Glutamatergic neuron (in vitro differentiated cells): ENCODE data around the gene ZBED3. TPM values are rescaled to one million over a fixed set of nuclear protein-coding genes. Genes with fewer than 3 reads are reported as not detected.

Source experiments
- DNase-seq: peaks from one replicate; pipeline ENCODE4 v3.0.0; 2022
- H3K27ac Mint-ChIP-seq: one replicate; pipeline ENCODE4 v1.8.0; 2020; ENCODE audit warnings: mild to moderate bottlenecking, mixed read lengths, inconsistent platforms; ENCODE audit not compliant: unreplicated experiment
- H3K27me3 Mint-ChIP-seq: one replicate; pipeline ENCODE4 v1.8.0; 2020; ENCODE audit warnings: mild to moderate bottlenecking, moderate library complexity, mixed read lengths, inconsistent platforms; ENCODE audit not compliant: unreplicated experiment
- H3K36me3 Mint-ChIP-seq: one replicate; pipeline ENCODE4 v1.8.0; 2020; ENCODE audit warnings: mild to moderate bottlenecking, mixed read lengths, inconsistent platforms; ENCODE audit not compliant: unreplicated experiment
- H3K4me1 Mint-ChIP-seq: one replicate; pipeline ENCODE4 v1.8.0; 2020; ENCODE audit warnings: mild to moderate bottlenecking, low read depth, mixed read lengths, inconsistent platforms; ENCODE audit not compliant: unreplicated experiment
- H3K4me3 Mint-ChIP-seq: one replicate; pipeline ENCODE4 v1.8.0; 2020; ENCODE audit warnings: mild to moderate bottlenecking, mixed read lengths, inconsistent platforms; ENCODE audit not compliant: unreplicated experiment
- H3K9me3 Mint-ChIP-seq: one replicate; pipeline ENCODE4 v1.8.0; 2020; ENCODE audit warnings: mild to moderate bottlenecking, moderate library complexity, mixed read lengths, inconsistent platforms; ENCODE audit not compliant: unreplicated experiment
- CTCF ChIP-seq: fragments of 200-600 bp; sonication (generic); IDR thresholded peaks from one replicate; pipeline ENCODE4 v1.5.0; 2021; ENCODE audit not compliant: partially characterized antibody, unreplicated experiment
- total RNA-seq: library from RNA; stranded (reverse); fragmentation: NEBNext Ultra II Directional; extraction: Animal tissue kit (Norgen Biotek cat#: 25700); gene quantifications from one replicate; pipeline ENCODE4 v1.2.1, GENCODE V29; 2021; ENCODE audit not compliant: unreplicated experiment

The ZBED3 gene
- total RNA-seq, 1 donor from 2014 or later, result 7.0 TPM

DNA sequence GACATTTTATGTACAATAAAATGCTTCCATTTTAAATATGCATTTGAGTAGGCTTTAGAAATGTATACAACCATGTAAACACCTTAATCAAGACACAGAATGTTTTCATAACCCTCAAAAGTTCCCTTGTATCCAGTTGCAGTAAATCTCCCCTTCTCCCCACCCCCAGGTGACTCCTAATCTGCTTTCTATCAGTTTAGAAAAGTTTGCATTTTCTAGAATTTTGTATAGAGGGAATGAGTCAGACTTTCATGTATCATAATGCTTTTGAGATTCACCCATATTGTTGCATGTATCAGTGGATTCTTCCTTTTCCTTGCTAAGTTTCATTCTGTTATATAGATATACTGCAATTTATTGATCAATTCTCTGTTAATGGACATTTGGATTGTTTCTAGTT, 17.7 kb upstream of the ZBED3 start:
- no peak for TF ChIP-seq CTCF

DNA sequence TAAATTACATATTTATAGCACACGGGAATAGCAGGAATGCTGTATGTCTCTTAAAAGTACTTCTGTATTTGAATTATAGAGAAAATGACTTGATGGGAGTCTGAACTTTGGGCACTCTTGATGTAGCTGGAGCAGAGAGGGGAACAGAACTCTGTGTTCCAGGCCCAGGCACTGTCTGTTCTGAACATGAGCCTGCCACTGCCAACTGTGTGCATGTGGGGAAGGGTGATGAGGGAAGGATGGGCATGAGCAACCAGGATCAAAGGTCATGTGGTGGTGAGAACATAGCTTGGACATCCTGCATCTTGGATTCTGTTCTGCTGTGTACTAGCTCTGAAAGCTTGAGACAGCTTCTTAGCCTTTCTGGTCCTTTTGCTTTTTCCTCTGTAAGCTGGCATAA, 16.4 kb upstream of the ZBED3 start:
- H3K4me3 Mint-ChIP-seq, result no peak overlapping the region

More for the DNA sequence above, 17.7 kb upstream of the ZBED3 start:
- H3K27me3 Mint-ChIP-seq, result no peaks in the 10 kb centered on the region
- H3K27ac Mint-ChIP-seq, result no peak overlapping the region
- no peak for DNase-seq
- H3K36me3 Mint-ChIP-seq, result no peaks in the 10 kb centered on the region
- peaks cover 3% of the 10 kb centered on the region for H3K4me1 Mint-ChIP-seq
- H3K4me3 Mint-ChIP-seq, result no peak overlapping the region
- no peaks in the 10 kb centered on the region for H3K9me3 Mint-ChIP-seq

DNA sequence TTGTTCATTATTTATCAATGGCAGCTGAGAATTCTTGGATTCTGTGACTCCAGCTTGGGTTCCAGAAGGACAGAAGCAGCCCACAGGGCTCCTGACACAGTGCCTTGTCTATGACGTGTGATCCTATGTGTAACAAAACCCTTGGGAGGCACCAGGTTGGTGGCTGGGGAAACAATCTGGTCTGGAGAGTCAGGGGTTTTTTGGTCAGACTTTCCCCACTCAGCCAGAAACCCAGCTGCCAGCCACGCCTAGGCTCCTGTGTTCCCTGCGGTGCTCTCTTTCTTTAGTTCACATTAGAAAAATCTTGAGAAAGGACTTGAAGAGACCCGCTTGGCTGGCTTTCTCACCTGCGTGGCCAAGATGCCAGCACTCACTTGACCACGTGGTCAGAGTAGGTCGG, 15.5 kb upstream of the ZBED3 start:
- Mint-ChIP-seq H3K27me3 (no peaks in the 10 kb centered on the region), H3K4me1 (peaks cover 3% of the 10 kb centered on the region), H3K27ac (no peak overlapping the region), H3K9me3 (no peaks in the 10 kb centered on the region), H3K36me3 (no peaks in the 10 kb centered on the region), H3K4me3 (no peak overlapping the region)
- no peak for TF ChIP-seq CTCF
- DNase-seq, result no peak

More for the DNA sequence above, 16.4 kb upstream of the ZBED3 start:
- no peak overlapping the region for H3K27ac Mint-ChIP-seq
- no peak for TF ChIP-seq CTCF
- H3K9me3 Mint-ChIP-seq, result no peaks in the 10 kb centered on the region
- no peak for DNase-seq
- peaks cover 3% of the 10 kb centered on the region for H3K4me1 Mint-ChIP-seq
- no peaks in the 10 kb centered on the region for H3K36me3 Mint-ChIP-seq
- H3K27me3 Mint-ChIP-seq, result no peaks in the 10 kb centered on the region

- no peaks in the 10 kb centered on the region for H3K27me3 Mint-ChIP-seq
- no peaks in the 10 kb centered on the region for H3K9me3 Mint-ChIP-seq
- H3K36me3 Mint-ChIP-seq, result no peaks in the 10 kb centered on the region
- H3K4me1 Mint-ChIP-seq, result peaks cover 3% of the 10 kb centered on the region
- DNase-seq, result no peak
- H3K27ac Mint-ChIP-seq, result no peak overlapping the region
- no peak for TF ChIP-seq CTCF
- H3K4me3 Mint-ChIP-seq, result no peak overlapping the region
Observed at GRCh38 chr5:77101298-77101697, 14.2 kb upstream of the ZBED3 start.

DNA sequence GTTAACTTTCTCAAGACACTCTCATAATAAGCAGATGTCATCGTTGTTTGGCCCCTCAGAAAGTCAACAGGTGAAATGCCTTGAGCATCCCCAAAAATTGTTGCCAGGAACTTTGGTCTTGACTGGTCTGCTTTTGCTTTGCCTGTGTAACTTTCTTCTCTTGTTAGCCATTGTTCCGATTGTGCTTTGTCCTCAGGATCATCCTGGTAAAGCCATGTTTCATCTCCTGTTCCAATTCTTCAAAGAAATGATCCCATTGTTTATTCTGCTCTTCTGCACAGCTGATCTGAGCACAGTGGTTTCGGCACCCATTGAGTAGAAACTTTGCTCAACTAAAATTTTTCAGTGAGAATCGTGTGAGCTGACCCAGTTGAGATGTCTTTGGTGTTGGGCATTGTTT, 8.1 kb upstream of the ZBED3 start:
- Mint-ChIP-seq H3K27ac (no peak overlapping the region), H3K27me3 (no peaks in the 10 kb centered on the region), H3K4me1 (peaks cover 1% of the 10 kb centered on the region), H3K4me3 (no peak overlapping the region), H3K36me3 (no peaks in the 10 kb centered on the region), H3K9me3 (no peaks in the 10 kb centered on the region)
- DNase-seq, result no peak
- TF ChIP-seq CTCF, result no peak
